Hypothalamus (tissue), 51 donors: ENCODE data around the gene F2R.
"Not testable (repeated sequence)": the region's sequence is repeated elsewhere in the genome, so short reads cannot be mapped to it uniquely, and the experiment has no call there.

Experiments used
- DNase-seq, 51 donors: peaks; one replicate each; lab custom pipeline; 2025; lab: John Stamatoyannopoulos, UW

Gene F2R

GRCh38 chr5:76747706-76748105 lies 31.8 kb downstream of the F2R start:
- no peak for DNase-seq

GRCh38 chr5:76751291-76751690 lies 35.4 kb downstream of the F2R start:
- no peak for DNase-seq

GRCh38 chr5:76754668-76755078 lies 38.7 kb downstream of the F2R start:
- no peak for DNase-seq

GRCh38 chr5:76755779-76756637 lies 40.1 kb downstream of the F2R start:
- no peak for DNase-seq

- no peak for DNase-seq
Observed at GRCh38 chr5:76757049-76757448, 41.1 kb downstream of the F2R start.

GRCh38 chr5:76761118-76761517 lies 45.2 kb downstream of the F2R start:
- DNase-seq, result not testable (repeated sequence)

GRCh38 chr5:76762484-76762883 lies 46.6 kb downstream of the F2R start:
- no peak for DNase-seq

GRCh38 chr5:76763136-76763535 lies 47.2 kb downstream of the F2R start:
- DNase-seq, result no peak

- DNase-seq, result no peak
Observed at GRCh38 chr5:76764374-76764773, 48.4 kb downstream of the F2R start.

GRCh38 chr5:76765249-76765648 lies 49.3 kb downstream of the F2R start:
- DNase-seq, result no peak

- DNase-seq, result no peak
Observed at GRCh38 chr5:76766746-76767145, 50.8 kb downstream of the F2R start.

- DNase-seq, result not testable (repeated sequence)
Observed at GRCh38 chr5:76771041-76771440, 55.1 kb downstream of the F2R start.

GRCh38 chr5:76771705-76772405 lies 55.9 kb downstream of the F2R start:
- DNase-seq, result no peak

GRCh38 chr5:76775921-76776320 lies 60.0 kb downstream of the F2R start:
- no peak for DNase-seq

- DNase-seq, result no peak
Observed at GRCh38 chr5:76776391-76776790, 60.5 kb downstream of the F2R start.

- DNase-seq, result not testable (repeated sequence)
Observed at GRCh38 chr5:76780616-76781015, 64.7 kb downstream of the F2R start.

GRCh38 chr5:76781775-76782174 lies 65.8 kb downstream of the F2R start:
- DNase-seq, result no peak

- DNase-seq, result no peak
Observed at GRCh38 chr5:76782444-76782843, 66.5 kb downstream of the F2R start.
